GM18526 (cell line): ENCODE measurements around the gene ATXN1.

ENCODE experiments used
- POLR2A ChIP-seq: IDR thresholded peaks from 3 replicates; pipeline ENCODE4 v1.6.1; 2011; ENCODE audit not compliant: insufficient read length; ENCODE audit errors: extremely low read depth

The ATXN1 gene

DNA sequence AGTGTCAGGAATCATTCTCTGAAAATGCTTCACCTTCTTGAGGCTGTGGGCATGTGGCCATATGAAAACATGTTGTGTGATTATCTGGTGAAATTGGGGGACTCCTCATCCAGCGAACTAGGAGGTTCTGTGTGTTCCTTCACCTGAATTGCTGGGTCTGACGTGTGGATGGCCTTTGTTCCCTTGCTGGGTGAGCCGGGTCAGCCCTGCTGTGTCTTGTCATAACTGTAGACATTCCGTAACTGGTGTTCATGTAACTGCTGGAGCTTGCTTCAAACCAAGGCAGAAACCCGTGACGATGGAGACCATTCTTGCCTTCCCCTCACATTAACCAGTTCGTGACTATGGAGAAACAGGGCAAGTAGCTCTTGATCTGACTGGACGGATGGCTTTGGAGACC, 399.4 kb downstream of the ATXN1 start:
- TF ChIP-seq POLR2A, result no peak

DNA sequence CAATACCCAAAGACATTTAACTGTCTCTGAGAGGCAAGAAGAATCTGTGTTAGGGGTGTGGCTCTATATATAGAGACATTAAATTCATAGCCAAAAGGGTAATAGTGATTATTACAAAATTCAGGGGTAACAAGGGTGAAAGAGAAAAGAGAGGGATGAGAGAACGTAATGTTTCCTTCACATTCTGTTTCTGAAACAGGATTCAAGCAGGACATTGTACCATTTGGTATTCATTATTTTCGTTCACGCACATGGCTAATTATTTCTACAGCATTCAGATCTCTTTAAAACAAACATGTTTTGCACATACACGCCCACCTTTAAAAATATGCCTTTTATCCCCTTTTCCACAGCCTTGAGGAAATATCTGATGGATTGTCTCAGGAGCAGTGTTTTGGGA, 400.1 kb downstream of the ATXN1 start:
- TF ChIP-seq POLR2A, result no peak

- no peak for TF ChIP-seq POLR2A
These were observed 400.9 kb downstream of the ATXN1 start for GRCh38 chr6:16360365-16360764.

DNA sequence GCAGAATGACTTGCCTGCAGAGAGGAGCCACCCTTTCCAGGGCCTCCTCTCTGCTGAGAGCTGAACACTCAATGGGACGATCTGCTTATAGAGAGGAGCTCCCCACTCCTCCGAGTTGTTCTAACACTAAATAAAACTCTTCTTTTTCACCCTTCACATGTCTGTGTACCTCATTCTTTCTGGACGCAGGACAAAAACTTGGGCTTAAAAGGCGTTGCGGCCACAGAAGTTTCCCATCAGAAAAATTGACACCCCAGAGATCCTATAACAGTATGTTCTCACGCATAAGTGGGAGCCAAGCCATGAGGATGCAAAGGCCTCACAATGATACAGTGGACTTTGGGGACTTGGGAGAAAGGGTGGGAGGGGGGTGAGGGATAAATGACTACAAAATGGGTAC, 401.7 kb downstream of the ATXN1 start:
- TF ChIP-seq POLR2A, result no peak

DNA sequence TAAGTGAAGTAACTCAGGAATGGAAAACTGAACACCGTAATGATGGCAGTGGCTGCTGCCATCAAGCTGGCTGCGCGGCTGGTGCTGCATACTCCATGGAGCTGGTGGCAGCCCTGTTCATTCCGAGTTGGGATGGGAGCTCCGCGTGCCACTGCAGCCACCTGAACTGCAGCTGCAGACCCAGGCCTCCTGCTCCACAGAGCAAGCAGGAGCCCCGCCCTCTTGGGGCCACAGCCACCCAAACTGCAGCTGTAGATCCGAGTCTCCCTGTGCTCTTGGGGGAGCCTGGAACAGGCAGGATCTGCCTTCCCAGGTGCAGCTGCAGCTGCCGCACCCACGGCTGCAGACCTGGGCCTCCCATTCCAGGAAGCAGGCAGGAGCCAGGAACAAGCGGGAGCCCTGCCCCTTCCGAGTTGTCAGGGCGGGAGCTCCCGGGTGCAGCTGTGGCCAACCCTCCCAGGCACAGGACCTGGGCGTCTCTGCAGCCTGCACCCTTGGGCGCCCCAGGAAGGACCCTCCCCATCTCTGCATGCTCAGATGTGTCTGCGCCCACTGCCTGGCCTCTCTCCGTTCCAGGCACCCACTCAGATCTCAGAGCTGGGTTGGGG, 402.6 kb downstream of the ATXN1 start:
- TF ChIP-seq POLR2A, result no peak

DNA sequence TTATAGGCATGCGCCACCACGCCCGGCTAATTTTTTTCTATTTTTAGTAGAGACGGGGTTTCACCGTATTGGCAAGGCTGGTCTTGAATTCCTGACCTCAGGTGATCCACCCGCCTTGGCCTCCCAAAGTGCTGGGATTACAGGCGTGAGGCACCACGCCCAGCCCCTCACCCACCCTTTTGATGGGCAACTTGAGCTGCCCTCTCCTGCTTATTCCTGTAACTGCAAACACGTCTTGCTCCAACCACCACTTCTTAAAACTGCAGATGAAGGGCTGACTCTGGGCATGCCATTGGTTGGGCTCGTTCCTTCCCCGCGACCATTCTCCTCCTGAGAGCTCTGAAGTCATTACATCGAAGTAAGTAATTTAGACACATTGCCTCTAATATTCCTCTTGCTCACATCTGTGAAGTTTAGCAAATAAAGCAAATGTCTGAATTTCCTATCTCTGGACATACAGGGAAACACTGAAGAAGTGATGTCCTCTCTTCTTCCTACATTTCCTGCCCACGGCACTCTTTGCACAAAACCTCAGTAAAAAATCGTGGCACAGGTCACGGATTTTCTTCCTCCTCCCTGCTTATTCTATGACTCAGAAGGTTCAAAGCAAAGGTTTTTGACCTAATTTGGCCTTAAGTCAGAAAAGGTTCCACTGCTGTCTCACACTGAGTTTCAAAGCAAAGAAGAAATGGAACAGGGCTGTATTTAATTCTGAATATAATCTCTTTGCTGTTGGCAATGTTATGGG, 405.4 kb downstream of the ATXN1 start:
- TF ChIP-seq POLR2A, result no peak

- no peak for TF ChIP-seq POLR2A
These were observed 406.0 kb downstream of the ATXN1 start for GRCh38 chr6:16355238-16355637.

DNA sequence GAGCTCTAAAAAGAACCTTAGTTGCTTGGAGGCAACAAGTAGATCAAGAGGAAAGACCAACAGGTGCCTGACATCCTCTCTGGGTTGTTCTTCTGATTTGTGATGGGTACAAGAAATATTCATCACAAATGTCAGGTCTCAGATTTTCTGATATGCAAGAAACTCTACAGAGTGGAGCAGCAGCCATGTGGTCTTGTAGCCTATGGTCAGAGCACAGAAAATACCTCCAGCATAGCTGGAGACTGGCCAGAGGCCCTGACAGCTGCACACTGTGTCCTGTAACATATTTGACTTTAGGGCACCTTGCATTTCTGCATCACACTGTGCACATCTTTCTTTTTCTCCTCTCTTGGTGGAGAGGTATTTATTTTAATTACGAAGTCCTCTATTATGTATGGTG, 406.6 kb downstream of the ATXN1 start:
- TF ChIP-seq POLR2A, result no peak

DNA sequence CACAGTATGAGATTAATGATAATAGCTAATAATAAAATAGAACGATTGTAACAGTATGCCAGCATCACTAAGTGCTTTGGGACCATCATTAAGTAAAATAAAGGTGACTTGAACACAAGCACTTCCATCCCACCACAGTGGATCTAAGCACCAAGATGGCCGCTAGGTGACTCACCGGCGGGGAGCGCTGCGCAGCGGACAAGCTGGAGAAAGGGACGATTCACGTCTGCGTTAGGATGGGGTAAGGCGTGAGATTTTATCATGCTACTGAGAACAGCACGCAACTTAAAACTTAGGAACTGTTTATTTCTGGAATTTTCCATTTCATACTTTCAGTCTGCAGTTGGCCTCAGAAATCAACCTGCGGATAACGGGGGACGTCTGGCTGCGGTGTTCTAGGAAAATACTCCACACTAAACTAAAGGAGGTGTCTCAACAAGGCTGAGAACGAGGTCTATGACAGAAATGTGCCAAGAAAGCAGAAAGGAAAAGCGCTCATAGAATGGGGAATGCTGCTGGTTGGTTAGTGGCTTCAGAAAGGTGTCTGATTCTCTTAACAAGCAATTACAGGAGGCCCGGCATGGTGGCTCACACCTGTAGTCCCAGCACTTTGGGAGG, 408.3 kb downstream of the ATXN1 start:
- TF ChIP-seq POLR2A, result no peak

DNA sequence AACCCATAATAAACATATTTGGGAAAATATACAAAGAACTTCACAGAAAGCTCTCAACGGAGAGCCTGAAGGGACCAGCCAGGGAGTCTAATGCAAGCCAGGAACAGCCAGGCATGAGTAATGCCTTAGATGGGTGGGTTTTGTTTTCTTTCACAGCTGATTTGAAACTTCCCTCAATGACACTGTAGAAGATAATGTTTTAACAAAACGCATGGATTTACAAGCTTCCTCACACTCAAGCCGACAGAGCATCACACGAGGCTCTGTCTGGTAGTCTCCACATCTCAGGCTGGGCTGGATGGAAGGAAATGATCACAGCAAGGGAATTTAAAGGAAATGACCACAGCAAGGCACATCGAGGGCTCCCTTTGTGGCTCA, 409.0 kb downstream of the ATXN1 start:
- TF ChIP-seq POLR2A, result no peak

DNA sequence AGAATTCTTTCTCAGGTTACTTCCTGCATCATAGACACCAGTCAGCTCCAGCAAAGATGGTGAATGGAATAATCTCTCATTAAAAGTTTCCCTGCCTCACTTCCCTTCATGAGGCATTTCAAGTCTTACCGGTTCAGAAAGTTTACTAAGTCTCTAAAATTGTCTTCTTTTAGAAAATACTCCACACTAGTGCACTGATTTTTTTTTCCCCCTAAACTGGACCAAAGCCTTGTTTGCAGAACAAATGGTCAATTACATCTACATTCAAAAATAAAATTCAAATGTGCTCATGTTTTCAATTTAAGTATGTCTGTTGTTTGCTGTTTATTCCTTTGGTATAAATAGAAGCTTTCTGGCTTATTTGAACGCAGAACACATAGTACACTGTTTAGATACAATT, 411.7 kb downstream of the ATXN1 start:
- TF ChIP-seq POLR2A, result no peak

GRCh38 chr6:16346831-16347230, 414.4 kb downstream of the ATXN1 start:
- no peak for TF ChIP-seq POLR2A

DNA sequence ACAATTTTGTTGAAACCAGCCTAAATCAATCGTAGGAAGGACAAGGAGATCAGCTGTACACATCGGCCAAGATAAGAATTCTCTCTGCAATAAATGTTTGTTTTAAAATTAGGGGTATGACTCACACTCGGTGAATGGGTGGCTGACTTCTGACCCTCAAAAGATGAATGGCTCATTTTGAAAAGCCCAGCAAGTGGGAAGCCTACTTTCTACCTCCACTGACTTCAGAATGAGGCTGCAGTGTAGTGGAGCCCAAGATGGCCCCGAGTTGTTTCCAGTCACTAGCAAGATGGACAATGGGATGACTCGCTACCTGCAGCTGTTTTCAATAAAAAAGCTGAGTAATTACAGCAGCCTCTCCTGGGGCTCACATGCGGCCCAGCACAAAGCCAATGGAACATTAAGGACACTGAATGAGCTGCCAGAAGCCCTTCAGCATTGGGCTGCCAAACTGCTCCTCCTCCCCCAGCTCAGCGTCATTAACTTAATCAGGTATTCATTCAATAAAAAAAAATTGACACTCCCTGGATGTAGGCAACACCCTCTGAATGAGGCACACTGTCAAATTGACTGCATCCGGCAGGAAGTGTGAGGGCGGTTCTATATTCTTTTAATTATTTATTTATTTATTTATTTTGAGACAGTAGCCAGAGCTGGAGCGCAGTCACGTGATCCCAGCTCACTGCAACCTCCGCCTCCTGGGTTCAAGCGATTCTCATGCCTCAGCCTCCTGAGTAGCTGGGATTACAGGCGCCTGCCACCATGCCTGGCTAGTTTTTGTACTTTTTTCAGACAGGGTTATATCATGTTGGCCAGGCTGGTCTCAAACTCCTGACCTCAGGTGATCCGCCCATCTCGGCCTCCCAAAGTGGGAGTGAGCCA, 415.6 kb downstream of the ATXN1 start:
- no peak for TF ChIP-seq POLR2A

- TF ChIP-seq POLR2A, result no peak
These were observed 416.5 kb downstream of the ATXN1 start for GRCh38 chr6:16344756-16345155.

- no peak for TF ChIP-seq POLR2A
These were observed 417.7 kb downstream of the ATXN1 start for GRCh38 chr6:16343593-16343992.

DNA sequence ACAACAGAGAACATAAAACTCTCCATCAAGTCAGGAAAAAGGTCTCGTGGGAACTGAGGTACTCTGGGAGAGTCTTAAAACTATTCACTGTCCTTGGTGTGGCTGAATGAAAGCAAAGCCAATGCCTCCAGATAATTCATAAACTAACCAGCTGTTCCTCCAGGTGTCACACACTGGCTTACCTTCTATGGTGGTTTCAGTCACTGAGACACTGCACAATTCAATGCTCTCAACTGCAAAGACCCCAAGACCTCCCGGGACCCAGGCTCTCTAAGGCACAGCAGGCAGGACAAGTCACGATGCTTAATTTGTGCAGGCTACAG, 422.0 kb downstream of the ATXN1 start:
- TF ChIP-seq POLR2A, result no peak
